ENCODE data around the gene SLC11A1. TPM values are rescaled to one million over a fixed set of nuclear protein-coding genes. Genes with fewer than 3 reads are reported as not detected.

Gene SLC11A1
- total and polyA plus RNA-seq, 2 of the 4 experiments (the other 2 are of a cell fraction), result under 0.01 to 0.07 TPM

- no peak overlapping the region for H3K14ac ChIP-seq (replicated peaks; ENCODE audit: low read depth, low read length)
- dilution Hi-C loops (cut with HindIII; ENCODE audit: low sequenced_read_pairs, unreplicated experiment), result no loop called here
- peaks cover 11% of the 10 kb centered on the region for H3K27me3 ChIP-seq (ENCODE audit: control insufficient read depth, insufficient read depth, low read length)
- ATAC-seq (ENCODE audit: low read depth), result no peak
- no peak overlapping the region for H3K27ac ChIP-seq (ENCODE audit: insufficient read depth, low read length)
- no TSS peak for BruUV-seq (replicated peaks)
- H3K56ac ChIP-seq (ENCODE audit: extremely low read depth, insufficient read depth, low read length), result no peak overlapping the region
- H2BK15ac ChIP-seq (ENCODE audit: low read depth, low read length), result no peak overlapping the region
- in situ Hi-C loops (cut with MboI; ENCODE audit: low sequenced_read_pairs), result no loop called here
- H4K91ac ChIP-seq (ENCODE audit: insufficient read depth, low read depth, low read length), result no peak overlapping the region
- H3K23ac ChIP-seq (ENCODE audit: low read depth, low read length), result no peak overlapping the region
- intact Hi-C loops (cut with micrococcal nuclease), result no loop called here
- no peak overlapping the region for H2BK20ac ChIP-seq (ENCODE audit: low read depth, low read length)
- H3K4me3 ChIP-seq (ENCODE audit: insufficient read depth, low read depth, low read length), result no peak overlapping the region
- WGBS, 2 experiments (ENCODE audit: extremely low coverage in 2 of 2, insufficient read length in 1 of 2), result 80% methylated on average over 3 of the region's 9 CpGs; no CpG with 5 or more reads in 1 of the 2 experiments
- CTCF ChIA-PET, result no interaction called here
- no peak overlapping the region for H3K9ac ChIP-seq (ENCODE audit: low read depth, low read length)
- no peaks in the 10 kb centered on the region for H3K36me3 ChIP-seq (ENCODE audit: control insufficient read depth, insufficient read depth, low read length)
- H2BK5ac ChIP-seq (ENCODE audit: low read depth, low read length, poor library complexity, severe bottlenecking), result no peak overlapping the region
- no peaks in the 10 kb centered on the region for H3K4me1 ChIP-seq (ENCODE audit: control insufficient read depth, insufficient read depth, low read length)
- H3K4me2 ChIP-seq (ENCODE audit: low read depth, low read length), result no peak overlapping the region
- POLR2A ChIA-PET (ENCODE audit: unreplicated experiment), result no interaction called here
- no peaks in the 10 kb centered on the region for H3K79me1 ChIP-seq (ENCODE audit: low read depth in 1 of 2, low read length in 2 of 2)
- H2AFZ ChIP-seq (replicated peaks; ENCODE audit: low read length, poor library complexity), result no peak overlapping the region
- no peak overlapping the region for H3K18ac ChIP-seq (ENCODE audit: low read depth, low read length)
- no peak overlapping the region for H2AK9ac ChIP-seq (replicated peaks; ENCODE audit: low read depth, low read length, poor library complexity)
- no peak overlapping the region for H4K5ac ChIP-seq (ENCODE audit: low read depth, low read length)
- no peak overlapping the region for H3K4ac ChIP-seq (ENCODE audit: low read depth, low read length)
- H3K9me1 ChIP-seq (ENCODE audit: insufficient read depth, low read length), result no peaks in the 10 kb centered on the region; the same call in 1 of the 2 replicates
- DNase-seq, result no peak
- no peaks in the 10 kb centered on the region for H3K9me3 ChIP-seq (ENCODE audit: control insufficient read depth, insufficient read depth, low read length)
- no peak overlapping the region for H2BK120ac ChIP-seq (ENCODE audit: low read depth, low read length)
- no peaks in the 10 kb centered on the region for H4K20me1 ChIP-seq (ENCODE audit: insufficient read depth, low read length)
- no peak for TF ChIP-seq RFX5 (IDR thresholded peaks at IDR 0.05; ENCODE audit: low read depth, low read length)
- TF ChIP-seq SMC3 (IDR thresholded peaks at IDR 0.05; ENCODE audit: low read depth, low read length), result no peak
- TF ChIP-seq ELK1 (IDR thresholded peaks at IDR 0.05; ENCODE audit: borderline replicate concordance, low read depth, low read length), result no peak
- no peak for TF ChIP-seq BHLHE40 (IDR thresholded peaks at IDR 0.05; ENCODE audit: low read depth, low read length)
- no peak for TF ChIP-seq USF2 (IDR thresholded peaks at IDR 0.05; ENCODE audit: low read depth, low read length)
- no peak for TF ChIP-seq FOS (IDR thresholded peaks at IDR 0.05; ENCODE audit: low read depth, low read length)
- no peak for TF ChIP-seq MAFK (IDR thresholded peaks at IDR 0.05; ENCODE audit: low read depth, low read length)
- no peak for TF ChIP-seq MXI1 (IDR thresholded peaks at IDR 0.05; ENCODE audit: borderline replicate concordance, low read depth, low read length)
- TF ChIP-seq RAD21 (IDR thresholded peaks at IDR 0.05; ENCODE audit: low read length), result no peak
- no peak for TF ChIP-seq POLR2A (IDR thresholded peaks at IDR 0.05; ENCODE audit: low read depth, low read length)
- no peak for TF ChIP-seq MAZ (IDR thresholded peaks at IDR 0.05; ENCODE audit: borderline replicate concordance, low read depth, low read length)
- no peak for TF ChIP-seq CHD1 (IDR thresholded peaks at IDR 0.05; ENCODE audit: low read depth, low read length)
- no peak for TF ChIP-seq NFE2L2 (IDR thresholded peaks at IDR 0.05; ENCODE audit: low read depth, low read length)
- no peak for TF ChIP-seq CTCF (conservative IDR thresholded peaks at IDR 0.05; ENCODE audit: low read depth, low read length)
- H2AK5ac ChIP-seq (ENCODE audit: low read depth, low read length), result no peak overlapping the region
- H4K8ac ChIP-seq (ENCODE audit: low read depth in 2 of 2, low read length in 2 of 2), result no peak overlapping the region
Observed at GRCh38 chr2:218422403-218423086, 40.5 kb downstream of the SLC11A1 start.
